Measurements from ENCODE around the gene GLRA3. TPM values are rescaled to one million over a fixed set of nuclear protein-coding genes. Genes with fewer than 3 reads are reported as not detected.
"Not testable (repeated sequence)": the region's sequence is repeated elsewhere in the genome, so short reads cannot be mapped to it uniquely, and the experiment has no call there.

GLRA3 gene
- total and polyA plus RNA-seq, 9 donors, result not detected

- TF ChIP-seq EP300 (IDR thresholded peaks at IDR 0.05), result no peak
- no peak for TF ChIP-seq POLR2A (IDR thresholded peaks at IDR 0.05)
- no peak for TF ChIP-seq CTCF (IDR thresholded peaks at IDR 0.05)
- Histone ChIP-seq H3K27ac (no peak overlapping the region), H3K4me1 (ENCODE audit: insufficient read depth) (no peaks in the 10 kb centered on the region), H3K27me3 (no peaks in the 10 kb centered on the region), H3K36me3 (no peaks in the 10 kb centered on the region), H3K9me3 (no peaks in the 10 kb centered on the region), H3K4me3 (no peak overlapping the region)
- intact Hi-C loops (cut with DNase I), result loop anchor here in 1 of 4 donors (10.0 kb wide), 1 partner anchor 269 kb away; no protein-coding TSS in a partner anchor
- 84 to 93% (median 90%) methylated on average over 1 of the region's 1 CpG for WGBS, 3 donors
- no peak for DNase-seq
Observed at GRCh38 chr4:174633399-174633798, 195.6 kb downstream of the GLRA3 start.

GRCh38 chr4:174631901-174632758 lies 196.9 kb downstream of the GLRA3 start:
- DNase-seq, result no peak
- TF ChIP-seq CTCF (IDR thresholded peaks at IDR 0.05), result no peak
- no peak for TF ChIP-seq EP300 (IDR thresholded peaks at IDR 0.05)
- TF ChIP-seq POLR2A (IDR thresholded peaks at IDR 0.05), result no peak
- Histone ChIP-seq H3K4me1 (ENCODE audit: insufficient read depth) (no peaks in the 10 kb centered on the region), H3K4me3 (no peak overlapping the region), H3K27ac (no peak overlapping the region), H3K27me3 (no peaks in the 10 kb centered on the region), H3K9me3 (no peaks in the 10 kb centered on the region), H3K36me3 (no peaks in the 10 kb centered on the region)
- 29 to 37% (median 34%) methylated on average over 2 of the region's 2 CpGs for WGBS, 3 donors
- intact Hi-C loops (cut with DNase I), result loop anchor here in 1 of 4 donors (10.0 kb wide), 1 partner anchor 267 kb away; no protein-coding TSS in a partner anchor

- not testable (repeated sequence) for H3K27ac ChIP-seq; DNase-seq; H3K4me1 ChIP-seq (ENCODE audit: insufficient read depth); H3K9me3 ChIP-seq; H3K36me3 ChIP-seq; H3K4me3 ChIP-seq; H3K27me3 ChIP-seq
- 89 to 98% (median 91%) methylated on average over 2 of the region's 2 CpGs for WGBS, 3 donors
- intact Hi-C loops (cut with DNase I), result loop anchor here in 1 of 4 donors (10.0 kb wide), 1 partner anchor 265 kb away; no protein-coding TSS in a partner anchor
Observed at GRCh38 chr4:174629907-174630450, 199.1 kb downstream of the GLRA3 start.

- 91 to 98% (median 96%) methylated on average over 2 of the region's 2 CpGs for WGBS, 3 donors
- intact Hi-C loops (cut with DNase I), result no loop called here
Observed at GRCh38 chr4:174629265-174629664, 199.8 kb downstream of the GLRA3 start.

More at GRCh38 chr4:174629265-174629664, 199.8 kb downstream of the GLRA3 start:
- H3K27me3 ChIP-seq, result no peaks in the 10 kb centered on the region
- no peak overlapping the region for H3K4me3 ChIP-seq
- no peak overlapping the region for H3K27ac ChIP-seq
- no peak for DNase-seq
- no peaks in the 10 kb centered on the region for H3K36me3 ChIP-seq
- H3K9me3 ChIP-seq, result no peaks in the 10 kb centered on the region
- no peaks in the 10 kb centered on the region for H3K4me1 ChIP-seq (ENCODE audit: insufficient read depth)
- TF ChIP-seq CTCF (IDR thresholded peaks at IDR 0.05) (no peak), EP300 (IDR thresholded peaks at IDR 0.05) (no peak), POLR2A (IDR thresholded peaks at IDR 0.05) (no peak)

Data from ovary (tissue), 9 donors.